GM19023 (cell line): ENCODE data around the gene TBC1D12.

Experiments
- ATAC-seq: cut with Tn5 transposase; IDR thresholded peaks from one replicate; pipeline ENCODE4 v1.9.1; 2021; ENCODE audit warnings: mild to moderate bottlenecking, moderate library complexity; ENCODE audit not compliant: unreplicated experiment

TBC1D12 gene

GRCh38 chr10:94405406-94405805 lies 3.1 kb downstream of the TBC1D12 start:
- ATAC-seq: no peak

DNA sequence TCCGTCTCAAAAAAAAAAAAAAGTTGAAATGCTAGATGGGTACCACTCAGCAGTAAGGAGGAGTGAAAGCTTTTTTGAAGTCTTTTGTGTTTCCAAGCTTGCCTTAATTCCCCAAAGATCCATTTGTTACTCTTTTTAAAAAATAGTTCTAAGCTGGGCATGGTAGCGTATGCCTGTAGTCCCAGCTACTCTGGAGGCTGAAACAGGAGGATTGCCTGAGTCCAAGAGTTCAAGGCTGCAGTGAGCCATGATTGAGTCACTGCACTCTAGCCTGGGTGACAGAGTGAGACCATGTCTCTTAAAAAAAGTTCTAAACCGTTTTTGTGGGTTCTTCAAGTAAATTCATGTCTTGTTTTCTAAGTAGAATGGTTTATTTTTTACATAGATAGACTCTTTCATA lies 5.3 kb downstream of the TBC1D12 start:
- no peak for ATAC-seq

DNA sequence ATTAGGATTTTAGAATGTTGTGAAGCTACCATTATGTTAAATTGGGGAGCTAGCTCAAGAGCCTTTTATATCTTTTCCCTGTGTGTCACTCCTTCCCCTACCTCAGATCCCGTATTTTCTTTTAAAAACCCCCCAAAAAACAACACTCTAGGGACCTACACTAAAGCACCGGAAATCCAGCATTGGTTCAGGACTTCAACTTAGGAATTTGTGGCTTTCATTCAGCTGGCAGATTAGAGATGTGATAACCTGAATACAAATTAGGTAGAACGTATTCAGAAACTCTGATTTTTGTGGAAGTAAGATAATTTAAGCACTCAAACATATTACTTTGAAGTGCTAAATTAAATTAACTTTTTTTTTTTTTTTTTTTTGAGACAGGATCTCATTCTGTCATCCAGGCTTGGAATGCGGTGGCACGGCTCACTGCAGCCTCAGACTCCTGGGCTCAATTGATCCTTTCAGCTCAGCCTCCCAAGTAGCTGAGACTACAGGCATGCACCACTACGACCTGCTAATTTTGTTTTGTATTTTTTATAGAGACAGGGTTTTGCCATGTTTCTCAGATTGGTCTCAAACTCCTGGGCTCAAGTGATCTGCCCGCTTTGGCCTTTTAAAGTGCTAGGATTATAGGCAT lies 6.8 kb downstream of the TBC1D12 start:
- no peak for ATAC-seq

- no peak for ATAC-seq
Measured at GRCh38 chr10:94411304-94411703, 9.0 kb downstream of the TBC1D12 start.

DNA sequence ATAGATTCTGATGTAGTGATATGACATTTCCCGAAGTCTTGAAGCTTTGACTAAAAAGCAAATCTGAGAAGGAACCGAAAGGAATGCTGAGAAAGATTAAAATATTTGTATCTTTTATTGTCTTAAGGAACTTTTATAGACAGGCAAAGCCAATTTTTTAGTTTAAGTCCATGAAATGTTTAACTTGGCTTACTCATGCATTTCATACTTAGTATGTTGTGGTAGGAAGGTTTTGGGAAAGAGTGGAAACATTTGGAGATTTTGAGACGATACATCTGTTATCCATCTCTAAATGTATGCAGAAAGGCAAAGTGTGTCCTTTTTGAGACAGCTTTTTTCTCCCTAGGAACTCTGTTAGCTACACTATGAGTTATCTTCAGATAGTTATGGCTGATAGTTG lies 10.1 kb downstream of the TBC1D12 start:
- no peak for ATAC-seq

DNA sequence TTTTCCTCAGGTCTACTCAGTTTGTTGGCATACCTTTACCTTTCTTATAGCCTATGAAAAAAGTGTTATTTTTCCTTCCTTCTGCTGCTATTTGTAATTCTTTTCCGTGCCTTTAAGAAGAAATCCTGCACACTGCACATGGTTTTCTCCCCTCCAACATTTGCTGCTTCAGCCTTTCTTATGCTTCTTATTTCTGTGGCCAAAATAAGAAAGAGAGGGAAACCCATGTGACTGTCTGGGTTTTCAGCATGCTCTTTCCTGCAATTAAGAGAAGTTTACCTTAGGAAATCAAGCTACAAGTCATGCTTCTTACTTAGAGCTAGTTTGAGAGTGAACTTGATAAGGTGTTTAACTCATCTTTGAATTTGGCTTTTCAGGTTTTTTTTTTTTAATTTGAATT lies 11.0 kb downstream of the TBC1D12 start:
- no peak for ATAC-seq

DNA sequence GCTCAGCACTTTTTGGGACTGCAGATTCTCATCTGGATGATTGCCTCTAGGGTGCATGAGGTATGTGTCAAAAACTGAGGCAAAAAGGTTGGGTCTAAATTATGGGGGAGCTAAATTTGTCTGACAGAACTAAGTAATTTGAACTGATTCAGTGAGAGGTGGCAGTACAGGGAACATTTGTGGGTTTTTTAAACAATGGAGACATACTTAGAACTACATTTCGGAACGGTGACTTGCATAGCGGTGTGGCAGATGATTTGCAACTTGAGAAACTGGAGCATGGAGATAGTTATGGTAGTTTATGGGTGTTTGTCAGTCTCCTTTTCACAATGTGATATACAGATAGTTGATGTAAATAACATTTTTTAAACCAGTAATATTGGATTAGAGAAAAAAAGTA lies 14.6 kb downstream of the TBC1D12 start:
- no peak for ATAC-seq

GRCh38 chr10:94417321-94417720 lies 15.0 kb downstream of the TBC1D12 start:
- ATAC-seq: no peak

DNA sequence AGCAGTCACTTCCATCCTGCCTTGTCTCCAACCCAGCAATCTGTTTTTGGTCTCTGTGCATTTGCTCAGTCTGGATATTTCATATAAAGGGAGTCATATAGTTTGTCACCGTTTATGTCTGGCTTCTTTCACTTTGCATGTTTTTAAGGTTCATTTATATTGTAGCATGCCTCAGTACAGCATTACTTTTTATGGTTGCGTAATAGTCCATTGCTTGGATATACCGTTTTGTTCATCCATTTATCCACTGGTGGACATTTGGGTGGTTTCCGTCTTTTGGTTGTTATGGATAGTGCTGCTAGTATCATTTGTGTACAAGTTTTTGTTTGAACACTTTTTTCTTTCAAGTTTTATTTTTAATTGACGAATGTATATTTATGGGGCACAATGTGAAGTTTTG lies 18.2 kb downstream of the TBC1D12 start:
- no peak for ATAC-seq

- ATAC-seq: no peak
Measured at GRCh38 chr10:94420998-94421528, 18.7 kb downstream of the TBC1D12 start.

GRCh38 chr10:94423627-94424026 lies 21.3 kb downstream of the TBC1D12 start:
- no peak for ATAC-seq

DNA sequence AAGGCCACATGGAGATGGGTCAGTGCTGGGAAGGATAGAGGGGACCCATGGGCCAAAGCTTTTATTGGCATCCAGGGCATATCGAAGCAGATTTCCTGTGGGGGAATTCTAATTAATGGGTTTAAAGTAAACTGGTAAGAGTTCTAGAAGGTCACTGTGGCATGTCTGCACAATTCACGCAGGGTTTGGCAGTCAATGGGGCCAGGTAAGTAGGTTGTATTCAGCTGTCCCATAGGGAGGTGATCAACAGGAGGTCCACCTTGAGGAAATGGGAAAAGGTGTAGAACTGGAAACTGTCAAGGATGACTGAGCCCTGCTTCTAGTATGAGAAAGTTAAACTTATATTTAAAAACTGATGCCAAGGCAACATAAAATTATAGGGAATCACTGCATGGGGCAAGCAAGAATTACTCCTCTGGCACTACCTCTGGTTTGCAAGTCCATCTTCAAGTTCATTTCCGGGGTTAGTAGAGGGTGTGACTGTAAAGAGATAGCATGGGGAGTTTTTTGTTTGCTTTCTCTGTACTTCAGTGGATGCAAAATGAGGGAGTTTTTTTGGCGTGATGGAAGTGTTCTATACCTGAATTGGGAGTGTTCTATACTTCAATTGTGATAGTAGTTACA lies 22.5 kb downstream of the TBC1D12 start:
- ATAC-seq: no peak

- no peak for ATAC-seq
Measured at GRCh38 chr10:94425942-94426341, 23.6 kb downstream of the TBC1D12 start.

DNA sequence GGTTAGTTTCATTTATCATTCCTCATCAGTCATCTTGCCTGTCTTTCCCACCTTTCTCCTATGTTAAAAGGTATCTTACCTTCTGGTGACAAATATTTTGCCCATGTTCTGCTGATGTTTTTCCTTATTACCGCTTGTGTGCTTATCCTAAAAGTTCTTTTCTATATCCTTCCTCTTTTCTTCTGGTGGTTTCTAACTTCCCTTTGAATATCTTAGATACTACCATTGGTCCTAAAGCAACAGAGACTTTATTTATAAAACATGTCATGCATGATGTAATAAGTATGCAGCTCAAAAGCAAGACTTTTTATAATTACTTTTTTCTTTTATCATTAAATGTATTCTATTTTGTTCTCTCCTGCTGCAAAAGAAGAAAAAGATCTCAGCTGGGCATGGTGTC lies 24.8 kb downstream of the TBC1D12 start:
- no peak for ATAC-seq

DNA sequence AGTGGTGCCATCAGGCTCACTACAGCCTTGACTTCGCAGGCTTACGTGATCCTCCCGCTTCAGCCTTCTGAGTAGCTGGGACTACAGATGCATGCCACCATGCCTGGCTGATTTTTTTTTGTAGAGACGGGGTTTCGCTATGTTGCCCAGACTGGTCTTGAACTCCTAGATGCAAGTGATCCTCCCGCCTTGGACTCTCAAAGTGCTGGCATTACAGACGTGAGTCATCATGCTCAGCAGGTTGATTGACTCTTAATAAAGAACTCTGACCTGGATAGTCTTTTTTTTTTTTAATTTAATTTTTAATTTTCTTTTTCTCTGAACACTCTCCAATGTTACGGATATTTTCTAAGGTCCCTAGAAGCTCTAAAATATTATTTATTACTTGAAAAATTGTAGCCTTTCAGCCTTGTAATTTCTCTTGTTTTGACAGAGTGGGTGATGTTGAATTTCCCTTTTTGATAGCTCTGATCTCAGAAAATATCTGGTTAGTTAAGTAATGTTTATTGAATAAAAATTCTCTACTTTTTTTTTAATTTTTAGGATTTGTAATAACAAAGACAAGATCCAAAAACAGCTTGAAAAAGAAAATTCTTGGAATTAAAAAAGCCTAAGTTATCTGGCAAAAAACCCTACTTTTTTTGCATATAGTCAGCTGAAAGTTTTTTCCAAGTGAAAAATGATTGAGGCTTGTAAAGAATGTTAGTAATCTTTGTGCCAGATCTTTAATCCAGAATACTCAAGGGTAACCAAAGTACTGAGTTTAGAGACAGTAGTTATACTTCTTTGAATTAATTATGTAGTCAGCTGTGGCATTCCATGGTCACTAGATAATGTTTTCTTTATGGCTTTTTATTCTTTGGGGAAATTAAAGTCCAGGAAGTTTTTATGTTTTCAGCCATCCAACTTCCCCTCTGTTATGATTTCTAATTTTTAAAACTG lies 26.7 kb downstream of the TBC1D12 start:
- ATAC-seq: no peak

DNA sequence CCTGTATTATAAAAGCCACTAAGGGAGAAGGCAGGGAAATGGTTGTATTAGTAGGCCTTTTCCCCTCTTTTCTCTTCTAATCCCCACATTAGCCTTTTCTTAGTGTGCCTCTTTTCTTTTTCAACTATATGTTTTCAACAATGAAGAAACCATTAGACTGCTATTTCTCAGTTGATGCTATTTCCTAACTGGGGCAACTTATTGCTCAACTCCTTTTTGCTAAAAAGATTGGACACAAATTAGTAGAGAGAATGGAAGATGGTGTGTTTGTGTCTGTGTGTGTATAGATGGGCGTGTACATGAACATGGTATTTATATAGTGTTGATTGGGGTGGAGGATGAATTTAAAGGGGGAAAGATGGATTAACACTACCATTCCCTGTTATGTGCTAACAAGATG lies 28.4 kb downstream of the TBC1D12 start:
- ATAC-seq: no peak

DNA sequence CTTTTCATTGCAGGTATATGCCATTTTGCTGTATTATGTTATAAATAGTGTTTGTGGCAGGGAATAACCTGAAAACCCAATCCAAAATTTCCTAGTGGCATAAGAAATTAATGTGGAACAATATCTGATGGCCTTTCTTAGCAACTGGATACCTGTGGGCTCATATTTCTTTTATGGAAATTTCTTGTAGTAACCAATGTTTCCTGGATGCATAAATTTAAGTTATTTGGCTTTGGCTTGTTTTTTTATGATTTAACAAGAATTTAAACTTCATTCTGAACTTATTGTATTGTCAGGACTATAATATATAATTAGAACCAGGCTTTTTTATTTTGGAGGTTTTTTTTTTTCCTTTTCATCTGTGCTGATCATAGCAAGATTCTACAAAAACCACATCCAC lies 30.1 kb downstream of the TBC1D12 start:
- no peak for ATAC-seq

DNA sequence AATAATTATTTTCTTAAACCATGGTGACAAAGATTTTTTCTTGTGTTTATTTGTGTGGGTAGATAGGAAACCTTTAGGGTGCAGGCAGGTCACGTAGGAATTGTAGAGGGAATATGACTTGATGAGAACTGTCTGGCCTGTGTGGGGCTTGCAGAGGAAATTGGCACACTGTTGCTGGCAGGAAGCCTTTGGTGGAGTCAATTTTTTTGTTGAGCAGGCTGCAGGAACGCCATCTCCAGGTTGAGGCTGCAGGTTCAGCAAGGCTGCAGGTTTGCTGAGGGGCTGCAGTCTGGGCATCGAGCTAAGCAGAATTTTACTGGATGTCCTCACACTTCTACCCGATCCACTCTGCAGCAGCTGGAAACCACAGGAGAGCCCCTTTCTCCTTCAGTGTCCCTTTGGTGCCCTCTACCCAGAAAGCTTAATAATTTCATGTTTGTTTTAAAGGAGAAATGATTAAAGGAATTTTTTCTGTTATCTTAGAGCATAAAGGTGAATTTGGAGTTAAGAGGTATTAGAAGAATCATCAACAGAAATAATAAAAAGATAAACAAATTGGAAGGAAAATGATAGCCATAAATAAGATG lies 37.0 kb downstream of the TBC1D12 start:
- ATAC-seq: no peak

DNA sequence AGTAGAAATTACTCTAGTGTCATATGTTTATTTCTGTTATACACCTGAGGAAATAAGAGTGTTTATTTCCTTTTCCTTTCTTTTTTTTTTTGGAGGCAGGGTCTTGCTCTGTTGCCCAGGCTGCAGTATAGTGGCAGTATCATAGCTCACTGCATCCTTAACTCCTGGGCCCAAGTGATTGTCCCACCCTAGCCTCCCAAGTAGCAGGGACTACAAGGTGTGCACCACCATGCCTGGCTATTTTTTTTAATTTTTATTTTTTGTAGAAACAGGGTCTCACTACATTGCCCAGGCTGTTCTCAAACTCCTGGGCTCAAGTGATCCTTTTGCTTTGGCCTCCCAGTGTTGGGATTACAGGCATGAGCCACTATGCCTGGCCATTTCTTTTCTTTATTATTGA lies 37.8 kb downstream of the TBC1D12 start:
- ATAC-seq: no peak

DNA sequence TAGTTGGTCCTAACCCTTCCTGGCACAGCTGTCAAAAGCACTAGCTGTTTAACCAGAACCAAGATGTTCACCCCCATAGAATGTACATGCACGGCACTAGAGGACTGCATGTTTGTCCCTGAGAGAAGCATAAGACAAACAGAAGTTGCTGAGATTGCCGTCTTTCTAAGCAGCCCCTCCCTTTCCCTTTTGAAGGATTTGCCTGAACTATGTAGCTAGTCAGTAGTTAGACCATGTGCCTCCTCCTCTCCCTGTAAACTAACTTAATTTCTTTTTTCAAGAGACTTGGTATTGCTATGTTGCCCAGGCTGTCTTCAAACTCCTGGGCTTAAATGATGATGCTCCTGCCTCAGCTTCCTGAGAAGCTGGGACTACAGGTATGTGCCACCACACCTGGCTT lies 40.7 kb downstream of the TBC1D12 start:
- ATAC-seq: no peak

DNA sequence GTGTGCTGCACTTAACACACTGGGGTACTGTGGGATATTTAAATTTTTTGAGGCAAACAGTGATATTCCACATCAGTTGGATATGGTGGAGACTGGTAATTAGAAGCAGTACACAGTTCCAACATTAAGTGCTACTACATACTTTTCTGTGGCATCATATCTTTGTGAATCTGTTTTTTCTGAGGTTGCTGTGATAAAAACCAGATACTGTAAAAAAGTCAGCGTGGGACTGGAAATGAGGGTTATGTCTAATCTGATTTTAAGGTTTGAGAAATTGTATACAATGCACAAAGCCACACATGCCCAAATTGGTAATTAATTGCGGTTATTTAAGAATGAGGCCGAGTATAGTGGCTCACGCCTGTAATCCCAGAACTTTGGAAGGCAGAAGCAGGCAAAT lies 41.2 kb downstream of the TBC1D12 start:
- ATAC-seq: no peak
